Keratinocyte (primary cell): ENCODE results near the gene KCNQ4.

ENCODE experiments used
- EZH2 ChIP-seq: IDR thresholded peaks from one replicate; pipeline ENCODE4 v1.6.1; 2012; ENCODE audit warnings: inconsistent platforms, mild to moderate bottlenecking, low read length, moderate library complexity
- TF ChIP-seq, protein P1 (sequence below), 3 experiments: IDR thresholded peaks in 1 of 3; conservative IDR thresholded peaks in 1 of 3; optimal IDR thresholded peaks in 1 of 3; 2 replicates in 2 of 3; 3 replicates in 1 of 3; pipeline versions ENCODE3 to v1.5.1; 2011; ENCODE audit warnings: low read length in 3 of 3, mild to moderate bottlenecking in 3 of 3, moderate library complexity in 2 of 3, control low read depth in 1 of 3, inconsistent platforms in 1 of 3; ENCODE audit not compliant: insufficient read depth in 2 of 3; ENCODE audit errors: extremely low read depth in 1 of 3

DNA sequence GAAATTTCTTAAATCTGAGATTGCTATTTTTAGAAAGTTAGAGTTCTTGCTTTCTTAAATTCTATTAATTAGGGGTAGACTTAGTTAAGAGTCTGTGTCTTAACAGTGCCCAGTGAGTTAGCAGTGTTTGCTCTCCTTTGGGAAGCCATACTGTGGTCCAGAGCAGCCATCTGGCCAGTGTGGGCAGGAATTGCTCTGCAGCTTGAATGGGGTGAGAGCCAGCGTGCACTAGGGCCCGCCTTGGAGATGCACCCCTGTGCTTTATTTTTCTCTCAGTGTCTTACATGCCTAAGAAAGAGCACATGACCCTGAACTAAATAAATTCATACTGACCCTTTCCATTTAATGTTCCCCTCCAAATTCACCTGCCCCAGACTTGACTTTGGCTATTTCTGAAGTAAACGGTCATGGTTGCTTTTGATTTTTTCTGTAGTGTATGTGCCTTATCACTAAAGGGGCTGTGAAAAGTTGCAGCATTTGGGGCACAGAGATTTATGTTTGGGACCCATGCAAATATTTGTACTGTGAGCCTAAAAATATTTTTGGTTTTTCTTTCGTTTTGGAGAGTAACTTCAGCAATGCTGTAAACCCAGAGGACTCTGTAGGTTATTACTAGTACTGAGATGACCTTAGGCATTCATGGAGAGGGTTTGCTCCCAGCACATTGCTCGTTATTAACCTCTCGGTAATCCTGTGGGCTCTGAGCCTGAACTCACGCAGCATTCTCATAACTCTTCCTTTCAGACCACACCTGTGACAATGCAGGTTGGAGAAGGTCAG, 21.3 kb upstream of the KCNQ4 start:
- TF ChIP-seq, protein P1, sequence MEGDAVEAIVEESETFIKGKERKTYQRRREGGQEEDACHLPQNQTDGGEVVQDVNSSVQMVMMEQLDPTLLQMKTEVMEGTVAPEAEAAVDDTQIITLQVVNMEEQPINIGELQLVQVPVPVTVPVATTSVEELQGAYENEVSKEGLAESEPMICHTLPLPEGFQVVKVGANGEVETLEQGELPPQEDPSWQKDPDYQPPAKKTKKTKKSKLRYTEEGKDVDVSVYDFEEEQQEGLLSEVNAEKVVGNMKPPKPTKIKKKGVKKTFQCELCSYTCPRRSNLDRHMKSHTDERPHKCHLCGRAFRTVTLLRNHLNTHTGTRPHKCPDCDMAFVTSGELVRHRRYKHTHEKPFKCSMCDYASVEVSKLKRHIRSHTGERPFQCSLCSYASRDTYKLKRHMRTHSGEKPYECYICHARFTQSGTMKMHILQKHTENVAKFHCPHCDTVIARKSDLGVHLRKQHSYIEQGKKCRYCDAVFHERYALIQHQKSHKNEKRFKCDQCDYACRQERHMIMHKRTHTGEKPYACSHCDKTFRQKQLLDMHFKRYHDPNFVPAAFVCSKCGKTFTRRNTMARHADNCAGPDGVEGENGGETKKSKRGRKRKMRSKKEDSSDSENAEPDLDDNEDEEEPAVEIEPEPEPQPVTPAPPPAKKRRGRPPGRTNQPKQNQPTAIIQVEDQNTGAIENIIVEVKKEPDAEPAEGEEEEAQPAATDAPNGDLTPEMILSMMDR (optimal IDR thresholded peaks at IDR 0.05 in 1 of 3, IDR thresholded peaks at IDR 0.05 in 1 of 3, conservative IDR thresholded peaks at IDR 0.05 in 1 of 3; ENCODE audit: extremely low read depth in 1 of 3, insufficient read depth in 2 of 3, low read length in 3 of 3): no peak
- TF ChIP-seq EZH2: no peak
